SU-DHL-6 (cell line): ENCODE measurements around the gene MAML2.

Experiments used
- CTCF ChIP-seq: fragments of 200-600 bp; sonication (generic); IDR thresholded peaks from one replicate; pipeline ENCODE4 v1.5.1; 2017; ENCODE audit warnings: antibody characterized with exemption, mild to moderate bottlenecking, low read length, moderate library complexity; ENCODE audit not compliant: insufficient read depth, poor library complexity, severe bottlenecking
- EZH2phosphoT487 ChIP-seq: fragments of 200-600 bp; sonication (generic), shearing (Covaris generic); conservative IDR thresholded peaks from 2 replicates; pipeline ENCODE4 v1.6.1; 2018; ENCODE audit warnings: mild to moderate bottlenecking, antibody characterized with exemption, low read length, moderate library complexity, mixed read lengths

- TF ChIP-seq CTCF (no peak), EZH2phosphoT487 (no peak)
Measured at GRCh38 chr11:96126917-96127595, 215.9 kb downstream of the MAML2 start.
